OCI-M2 (cell line): ENCODE data around the gene FHIP1B.

Experiments
- DNase-seq: peaks from one replicate; lab custom pipeline; 2025; ENCODE audit not compliant: unreplicated experiment; lab: John Stamatoyannopoulos, UW

The FHIP1B gene

GRCh38 chr11:6240139-6240538 is 5.7 kb upstream of the FHIP1B start:
- no peak for DNase-seq

GRCh38 chr11:6238902-6239301 is 4.5 kb upstream of the FHIP1B start, which contains the start of gene CNGA4:
CNGA4 (plus strand) TSS chr11:6239089; CDS start chr11:6239207, 118 bp downstream.
- no peak for DNase-seq

DNA sequence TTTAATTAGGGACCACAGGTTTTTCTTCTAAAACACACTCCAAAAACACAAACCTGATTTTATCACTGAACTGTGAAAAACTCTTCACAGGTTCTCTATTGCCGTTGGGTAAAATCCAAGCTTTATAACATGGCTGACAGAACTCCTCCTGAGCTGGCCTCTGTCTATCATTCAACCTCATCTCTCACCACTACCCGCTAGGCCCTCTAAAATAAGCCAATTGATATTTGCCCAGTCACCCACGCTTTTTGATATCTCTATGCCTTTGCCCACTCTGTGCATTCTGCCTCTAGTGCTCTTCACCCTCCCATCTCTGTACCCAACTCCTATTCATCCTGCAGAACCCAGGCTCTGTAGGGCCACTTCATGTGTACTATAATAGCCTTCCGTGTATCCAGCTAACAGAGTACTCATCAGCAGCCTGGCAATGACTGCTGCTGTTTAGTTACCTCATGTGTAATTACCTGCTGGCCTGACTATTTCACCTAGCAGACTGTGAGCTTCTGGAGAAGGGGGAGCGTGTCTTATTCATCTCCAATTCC is 3.4 kb upstream of the FHIP1B start:
- DNase-seq = no peak

DNA sequence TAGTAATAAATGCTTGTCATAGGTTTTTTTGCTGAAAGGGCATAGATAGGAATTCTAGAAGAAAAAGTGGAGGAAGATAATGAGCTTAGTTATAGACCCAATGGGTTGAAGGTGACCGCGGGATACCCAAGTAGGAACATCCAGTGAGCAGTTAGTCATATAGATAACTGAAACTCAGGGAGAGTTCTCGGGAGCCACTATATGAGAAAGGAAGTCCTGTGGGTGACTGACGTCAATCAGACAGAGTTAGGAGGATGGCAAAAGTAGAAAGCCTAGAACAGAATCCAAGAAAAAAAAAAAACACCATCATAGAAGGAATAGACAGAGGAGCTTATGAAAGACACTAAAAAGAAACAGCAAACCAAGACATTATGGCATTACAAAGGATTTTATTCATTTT is 2.8 kb upstream of the FHIP1B start:
- DNase-seq = no peak

DNA sequence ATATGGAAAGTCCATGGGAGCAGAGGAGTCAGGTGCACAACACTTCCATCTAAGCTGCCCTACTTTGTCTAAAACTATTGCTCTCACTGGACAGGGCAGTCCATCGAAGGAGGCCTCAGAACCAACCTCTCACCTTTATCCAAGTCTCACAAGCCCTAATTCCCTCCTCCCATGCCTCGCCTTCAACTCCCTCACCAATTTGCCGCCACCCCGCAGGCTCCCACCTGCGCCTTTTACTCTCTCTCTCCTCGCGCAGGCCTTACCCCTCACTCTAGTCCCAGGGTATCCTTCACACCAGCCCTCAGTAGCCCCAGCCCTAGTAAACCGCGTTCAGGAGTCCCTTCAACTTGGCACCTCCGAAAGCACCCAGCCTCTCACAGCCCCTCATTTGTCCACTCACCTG is 451 bp downstream of the FHIP1B start:
- DNase-seq = no peak

- DNase-seq = no peak
Observed at GRCh38 chr11:6232899-6233298, 1.5 kb downstream of the FHIP1B start.

- no peak for DNase-seq
Observed at GRCh38 chr11:6229911-6230310, 4.5 kb downstream of the FHIP1B start.

- no peak for DNase-seq
Observed at GRCh38 chr11:6228520-6228919, 5.9 kb downstream of the FHIP1B start.

DNA sequence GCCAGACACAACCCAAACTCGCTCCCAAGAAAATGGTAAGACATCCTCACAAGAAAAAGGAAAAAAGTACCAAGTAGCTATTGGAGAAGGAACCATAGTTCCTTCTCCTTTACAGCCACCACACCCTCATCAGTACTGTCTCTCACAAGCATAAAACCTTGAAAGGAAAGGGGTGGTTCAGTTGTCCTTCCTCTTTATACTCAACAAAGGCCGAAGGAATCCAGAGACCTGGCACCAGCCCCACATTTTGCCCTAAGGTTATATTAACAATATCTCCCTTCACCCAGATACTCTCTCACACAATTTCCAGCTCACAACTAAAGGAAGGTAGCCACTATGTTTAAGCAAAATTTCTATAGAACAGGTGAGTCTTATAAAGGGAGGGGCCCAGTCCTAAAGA is 8.5 kb downstream of the FHIP1B start:
- DNase-seq = no peak

GRCh38 chr11:6225024-6225423 is 9.4 kb downstream of the FHIP1B start:
- DNase-seq = no peak

- DNase-seq = no peak
Observed at GRCh38 chr11:6224421-6224820, 10.0 kb downstream of the FHIP1B start.

GRCh38 chr11:6223854-6224253 is 10.6 kb downstream of the FHIP1B start:
- no peak for DNase-seq

DNA sequence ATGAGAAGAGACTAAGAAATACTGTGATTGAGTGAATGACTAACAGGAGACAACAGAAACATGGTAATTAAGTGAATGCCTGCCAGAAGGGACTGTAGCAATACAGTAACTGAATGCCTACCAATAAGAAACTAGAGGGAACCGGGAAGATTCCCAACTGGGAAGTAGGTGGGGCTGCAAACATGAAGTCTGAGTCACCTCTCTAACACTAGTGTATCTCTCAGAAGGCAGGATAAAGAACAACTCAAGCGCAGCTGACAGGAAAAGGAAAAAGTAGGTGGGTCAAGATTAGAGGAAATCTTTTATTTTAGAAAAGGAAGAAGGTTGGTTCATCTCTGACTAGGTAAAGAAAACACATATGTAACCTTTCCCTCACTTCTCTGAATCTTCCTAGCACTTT is 15.1 kb downstream of the FHIP1B start:
- DNase-seq = no peak

DNA sequence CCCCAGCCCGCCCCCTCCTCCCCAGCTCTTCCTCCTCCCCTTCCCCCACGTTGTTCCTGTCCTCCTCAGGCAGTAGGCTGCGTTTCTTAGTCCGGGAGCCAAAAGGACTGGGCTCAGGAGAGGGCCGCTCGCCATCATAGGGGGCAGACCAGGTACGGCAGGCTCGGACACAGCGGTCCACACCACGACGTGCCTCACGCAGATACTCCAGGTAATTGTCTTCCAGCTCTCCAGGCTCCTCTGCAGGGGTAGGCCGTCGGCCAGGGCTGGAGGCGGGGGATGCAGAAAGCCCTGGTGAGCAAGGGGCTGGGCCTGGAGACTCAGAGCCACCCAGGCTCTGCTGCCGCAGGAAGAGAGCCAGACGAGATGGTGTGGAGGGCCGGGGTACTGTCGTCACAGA is 16.7 kb downstream of the FHIP1B start:
- DNase-seq = no peak

DNA sequence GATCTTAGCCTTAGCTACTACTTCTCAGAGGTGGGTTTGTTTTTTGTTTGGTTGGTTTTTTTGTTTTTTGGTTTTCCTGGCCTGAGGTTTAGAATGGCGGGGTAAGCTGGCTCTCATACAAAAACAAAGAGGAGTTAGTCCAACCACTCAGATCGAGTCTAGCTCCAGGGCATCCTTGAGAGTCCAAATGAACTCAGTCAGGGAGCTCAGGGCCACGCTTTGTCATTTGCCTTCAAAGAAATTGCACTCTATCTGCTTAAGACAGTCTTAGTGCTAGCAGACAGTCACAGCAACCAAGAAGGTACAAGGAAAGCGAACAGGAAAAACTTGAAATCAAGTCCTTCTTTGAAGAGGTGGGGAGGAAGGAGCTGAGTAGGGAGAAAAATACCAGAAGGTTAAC is 17.9 kb downstream of the FHIP1B start:
- DNase-seq = no peak

DNA sequence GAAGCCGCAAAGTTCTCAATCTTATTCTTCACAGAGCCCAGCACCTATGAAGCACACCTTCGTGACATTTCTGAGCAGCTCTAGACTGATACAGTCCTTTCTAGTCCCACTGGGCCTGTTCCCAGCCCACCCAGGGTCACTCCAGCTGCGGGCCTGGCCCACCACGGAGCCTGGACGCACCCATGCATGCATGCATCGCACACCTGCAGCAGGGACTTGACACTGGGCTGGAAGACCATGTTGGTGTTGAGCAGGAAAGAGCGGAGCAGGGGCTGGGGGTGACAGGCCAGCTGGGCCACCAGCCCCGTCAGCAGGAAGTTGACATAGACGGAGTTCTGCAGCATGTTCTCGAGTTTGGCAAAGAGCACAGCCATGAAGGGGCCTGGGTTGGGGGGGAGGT is 19.9 kb downstream of the FHIP1B start:
- no peak for DNase-seq

DNA sequence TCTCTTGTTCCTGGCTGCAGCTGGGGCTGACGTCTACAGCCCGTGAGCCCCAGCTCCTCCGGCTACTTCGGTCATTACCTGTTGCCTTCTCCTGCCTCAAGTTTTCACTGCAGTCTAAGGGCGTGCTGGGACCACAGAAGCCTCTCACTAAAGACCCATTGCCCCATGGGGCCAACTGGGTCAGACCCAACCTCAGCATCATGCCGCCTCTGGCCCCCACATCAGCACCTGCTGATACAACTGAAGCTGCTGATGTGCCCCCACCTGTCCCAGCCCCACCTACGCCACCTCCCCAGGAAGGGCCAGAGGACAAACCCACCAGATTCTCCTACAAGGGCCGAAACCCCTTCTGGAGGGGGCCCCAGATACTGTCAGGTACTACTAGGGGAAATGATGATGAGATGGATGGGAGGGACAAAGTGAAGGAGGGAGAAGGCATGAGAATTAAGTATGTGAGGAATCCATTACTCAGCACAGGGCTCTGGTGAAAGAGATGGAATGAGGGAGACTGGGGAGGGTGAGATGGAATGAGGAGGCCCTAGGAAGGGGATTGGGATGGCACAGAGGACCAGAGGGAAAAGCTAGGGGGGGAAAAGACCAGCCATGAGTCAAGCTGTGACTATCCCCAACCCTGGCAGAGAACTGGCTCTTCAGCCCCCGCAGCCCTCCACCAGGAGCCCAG is 24.0 kb downstream of the FHIP1B start:
- no peak for DNase-seq

GRCh38 chr11:6209801-6210200 is 24.6 kb downstream of the FHIP1B start:
- no peak for DNase-seq

GRCh38 chr11:6206456-6207180 is 27.8 kb downstream of the FHIP1B start:
- DNase-seq = no peak

DNA sequence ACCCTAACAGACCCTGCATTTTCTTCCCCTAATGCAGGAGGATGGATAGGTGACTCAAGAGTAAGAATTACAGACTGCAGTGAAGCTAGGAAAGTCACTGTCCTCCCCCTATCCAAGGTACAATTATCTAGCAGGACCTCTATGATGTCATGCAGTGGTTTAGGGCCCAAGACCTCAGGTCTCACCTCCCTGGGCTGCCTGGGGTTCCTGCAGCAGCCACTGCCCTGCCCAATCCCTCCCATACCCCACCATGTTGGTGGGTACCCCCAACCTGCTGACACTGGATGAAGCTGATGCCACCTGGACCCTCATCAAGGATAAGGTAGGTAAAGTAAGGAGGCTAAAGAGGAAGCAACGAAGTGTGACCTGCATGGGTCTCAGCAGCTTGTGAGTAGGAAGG is 29.1 kb downstream of the FHIP1B start, which contains the start of gene C11orf42:
C11orf42 (plus strand) TSS at position 192 of the 400 bp plus-strand sequence; CDS start at position 251, 59 bp downstream.
- DNase-seq = no peak

GRCh38 chr11:6204706-6205105 is 29.7 kb downstream of the FHIP1B start:
- no peak for DNase-seq

DNA sequence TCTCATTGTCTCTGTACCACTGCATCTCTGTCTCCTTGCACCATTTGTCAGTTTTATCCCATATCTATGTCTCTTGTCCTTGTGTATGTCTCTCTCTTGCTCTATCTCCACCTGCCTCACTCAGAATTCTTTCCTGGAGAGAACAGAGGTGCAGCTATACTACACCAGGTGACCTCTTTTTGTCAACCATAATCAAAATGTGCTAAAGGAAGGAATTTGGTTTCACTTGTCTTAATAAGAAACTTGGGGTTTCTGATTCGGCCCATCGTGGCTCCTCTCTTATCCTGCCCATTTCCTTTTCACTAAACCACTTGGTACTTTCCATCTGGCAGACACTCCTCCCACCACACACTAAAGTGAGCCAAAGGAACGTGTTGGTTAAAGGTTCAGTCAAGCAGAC is 31.1 kb downstream of the FHIP1B start:
- DNase-seq = no peak
